ENCODE measurements around the gene WDR11. TPM values are rescaled to one million over a fixed set of nuclear protein-coding genes. Genes with fewer than 3 reads are reported as not detected.

Gene WDR11, protein sequence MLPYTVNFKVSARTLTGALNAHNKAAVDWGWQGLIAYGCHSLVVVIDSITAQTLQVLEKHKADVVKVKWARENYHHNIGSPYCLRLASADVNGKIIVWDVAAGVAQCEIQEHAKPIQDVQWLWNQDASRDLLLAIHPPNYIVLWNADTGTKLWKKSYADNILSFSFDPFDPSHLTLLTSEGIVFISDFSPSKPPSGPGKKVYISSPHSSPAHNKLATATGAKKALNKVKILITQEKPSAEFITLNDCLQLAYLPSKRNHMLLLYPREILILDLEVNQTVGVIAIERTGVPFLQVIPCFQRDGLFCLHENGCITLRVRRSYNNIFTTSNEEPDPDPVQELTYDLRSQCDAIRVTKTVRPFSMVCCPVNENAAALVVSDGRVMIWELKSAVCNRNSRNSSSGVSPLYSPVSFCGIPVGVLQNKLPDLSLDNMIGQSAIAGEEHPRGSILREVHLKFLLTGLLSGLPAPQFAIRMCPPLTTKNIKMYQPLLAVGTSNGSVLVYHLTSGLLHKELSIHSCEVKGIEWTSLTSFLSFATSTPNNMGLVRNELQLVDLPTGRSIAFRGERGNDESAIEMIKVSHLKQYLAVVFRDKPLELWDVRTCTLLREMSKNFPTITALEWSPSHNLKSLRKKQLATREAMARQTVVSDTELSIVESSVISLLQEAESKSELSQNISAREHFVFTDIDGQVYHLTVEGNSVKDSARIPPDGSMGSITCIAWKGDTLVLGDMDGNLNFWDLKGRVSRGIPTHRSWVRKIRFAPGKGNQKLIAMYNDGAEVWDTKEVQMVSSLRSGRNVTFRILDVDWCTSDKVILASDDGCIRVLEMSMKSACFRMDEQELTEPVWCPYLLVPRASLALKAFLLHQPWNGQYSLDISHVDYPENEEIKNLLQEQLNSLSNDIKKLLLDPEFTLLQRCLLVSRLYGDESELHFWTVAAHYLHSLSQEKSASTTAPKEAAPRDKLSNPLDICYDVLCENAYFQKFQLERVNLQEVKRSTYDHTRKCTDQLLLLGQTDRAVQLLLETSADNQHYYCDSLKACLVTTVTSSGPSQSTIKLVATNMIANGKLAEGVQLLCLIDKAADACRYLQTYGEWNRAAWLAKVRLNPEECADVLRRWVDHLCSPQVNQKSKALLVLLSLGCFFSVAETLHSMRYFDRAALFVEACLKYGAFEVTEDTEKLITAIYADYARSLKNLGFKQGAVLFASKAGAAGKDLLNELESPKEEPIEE
- total RNA-seq, result 27.7 and 29.4 TPM in 2 replicates
- 21.6 TPM for polyA plus RNA-seq (2012)

DNA sequence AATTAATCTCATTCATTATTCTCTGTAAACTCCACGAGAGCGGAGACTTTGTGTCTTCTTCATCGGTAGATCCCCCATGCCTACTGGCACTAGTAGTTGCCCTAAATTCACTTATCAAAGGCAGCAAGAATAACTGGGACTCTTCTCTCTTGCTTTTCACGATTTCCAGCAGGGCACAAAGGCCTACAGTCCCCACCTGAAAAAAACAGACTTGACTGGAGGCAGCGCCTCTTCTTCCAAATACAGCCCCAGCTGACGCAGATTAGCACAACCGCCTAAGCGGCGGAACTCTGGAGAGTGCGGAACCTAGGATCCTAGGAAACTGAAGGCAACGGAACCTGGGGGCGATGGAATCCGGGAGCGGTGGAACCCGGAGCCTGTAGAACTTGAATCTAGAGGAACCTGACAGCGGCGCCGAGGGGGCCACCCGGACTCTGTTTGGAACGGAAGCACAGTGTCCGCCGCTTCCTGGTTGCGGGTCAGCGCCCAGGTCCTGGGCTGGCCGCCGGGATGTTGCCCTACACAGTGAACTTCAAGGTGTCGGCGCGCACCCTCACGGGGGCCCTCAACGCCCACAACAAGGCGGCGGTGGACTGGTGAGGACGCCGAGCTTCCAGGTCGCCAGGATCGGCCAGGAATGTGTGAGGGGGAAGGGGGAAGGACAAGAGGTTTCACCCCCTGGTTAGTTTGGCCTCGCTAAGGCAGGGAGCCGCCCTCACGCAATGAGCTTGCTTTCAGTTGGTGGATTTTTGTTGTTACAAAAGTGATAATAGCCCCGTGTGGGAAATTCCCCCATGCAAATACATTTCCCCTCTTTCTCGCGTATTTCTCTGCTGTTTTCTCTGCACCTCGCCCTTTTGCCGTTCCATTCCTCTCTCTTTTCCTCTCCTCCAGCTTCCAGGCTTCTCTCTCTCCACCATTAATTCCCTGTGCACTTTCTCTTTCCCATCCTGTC is at the start of gene WDR11:
Gene WDR11 (plus strand): TSS at position 452 of the 955 bp plus-strand sequence. CDS start 59 bp downstream, at position 511.
- DNase-seq (ENCODE audit: low read depth), result peak; percentile 94

- no peak for DNase-seq (ENCODE audit: low read depth)
These were observed 48.2 kb upstream of the WDR11 start for GRCh38 chr10:120802935-120803334.

GRCh38 chr10:120803972-120804371 is 47.2 kb upstream of the WDR11 start:
- no peak for DNase-seq (ENCODE audit: low read depth)

DNA sequence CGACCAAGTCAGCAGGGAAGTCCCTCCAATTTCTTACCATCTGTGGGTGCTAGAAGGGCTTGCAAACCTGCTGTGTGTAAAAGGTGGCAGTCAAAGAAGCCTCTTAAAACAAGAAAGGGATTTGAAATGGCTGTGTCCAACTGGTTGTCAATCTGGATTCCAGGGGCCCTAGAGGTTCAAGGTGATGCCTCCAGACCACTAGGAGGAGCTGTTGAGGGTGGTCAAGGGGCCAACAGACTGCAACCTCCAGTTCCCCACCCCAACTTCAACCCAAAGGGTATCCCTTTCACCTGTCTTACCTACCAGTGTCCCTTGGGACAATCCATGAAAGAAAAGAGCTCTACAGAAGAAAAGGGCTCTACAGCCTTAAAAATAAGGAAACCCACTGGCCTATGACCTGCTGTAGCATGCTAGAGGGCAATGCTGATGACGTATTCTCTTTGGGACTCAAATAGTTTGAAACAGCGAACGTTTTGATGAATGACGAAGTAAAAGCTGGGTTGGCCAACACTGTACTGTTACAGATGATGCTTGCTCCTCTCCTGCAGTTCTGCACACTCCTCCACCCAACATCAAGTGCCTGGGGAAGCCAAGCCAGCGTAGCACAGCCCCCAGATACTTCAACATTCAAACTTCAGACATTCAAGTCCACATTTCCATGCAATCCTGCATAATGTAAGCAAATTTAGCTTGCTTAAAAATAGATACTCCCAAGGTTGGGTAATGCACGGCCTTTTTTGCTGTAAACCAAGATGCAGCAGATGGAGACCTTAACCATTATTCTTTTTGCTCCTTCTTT is 45.9 kb upstream of the WDR11 start:
- no peak for DNase-seq (ENCODE audit: low read depth)

DNA sequence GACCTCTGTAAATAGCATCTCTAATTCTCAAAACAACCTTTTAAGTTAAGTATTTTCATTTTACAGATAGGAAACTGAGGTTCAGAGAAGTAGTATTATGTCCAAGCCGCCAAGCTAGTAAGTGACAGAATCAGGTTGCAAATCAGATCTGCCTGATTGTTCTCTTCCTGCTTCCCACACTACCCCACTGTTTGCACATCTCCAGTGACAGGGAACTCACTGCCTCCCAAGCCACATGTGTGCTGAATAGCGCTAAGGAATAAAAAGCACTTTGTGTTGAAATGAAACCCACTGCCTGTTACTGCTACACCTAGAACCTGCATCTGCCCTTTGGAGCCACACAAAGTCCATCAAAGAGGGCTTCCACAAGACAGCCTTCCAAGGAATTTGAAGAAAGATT is 45.1 kb upstream of the WDR11 start:
- no peak for DNase-seq (ENCODE audit: low read depth)

DNA sequence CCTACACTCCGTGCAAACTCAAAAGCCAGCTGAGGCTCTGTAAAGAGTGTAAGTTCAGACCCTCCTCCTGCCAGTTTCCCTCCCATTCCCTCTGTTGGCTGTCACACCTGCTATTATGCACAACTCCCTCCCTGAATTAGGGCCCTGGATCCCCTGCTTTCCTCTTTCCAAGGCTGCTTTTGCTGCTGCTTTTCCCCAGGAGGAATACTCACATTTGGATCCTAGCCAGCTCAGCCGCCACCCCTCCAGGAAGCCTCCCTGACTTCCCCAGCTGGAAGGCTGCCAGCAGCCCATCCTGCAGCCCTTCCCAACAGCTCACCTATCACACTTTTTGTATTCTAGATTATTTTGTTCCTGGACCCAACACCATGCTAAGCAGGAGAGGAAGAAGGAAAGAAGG is 40.9 kb upstream of the WDR11 start:
- DNase-seq (ENCODE audit: low read depth), result no peak

DNA sequence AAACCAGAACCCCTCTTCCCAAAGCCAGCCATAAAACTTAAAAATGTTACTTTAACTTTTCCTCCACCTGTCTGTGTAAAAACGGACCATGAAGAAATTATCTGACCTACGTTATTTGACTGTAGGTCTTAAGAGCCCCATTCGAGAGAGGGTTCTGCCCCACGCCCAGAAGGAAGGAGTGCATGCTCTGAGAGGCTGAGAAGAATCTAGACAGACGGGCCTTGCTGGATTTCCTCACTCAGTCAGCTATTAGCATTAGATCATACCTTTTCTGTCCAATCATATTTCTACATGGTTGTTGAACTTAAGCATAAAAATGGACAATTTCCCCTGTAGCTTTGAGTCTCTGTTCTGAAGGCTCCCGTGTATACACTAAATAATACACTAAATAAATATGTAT is 38.1 kb upstream of the WDR11 start:
- DNase-seq (ENCODE audit: low read depth), result no peak

DNA sequence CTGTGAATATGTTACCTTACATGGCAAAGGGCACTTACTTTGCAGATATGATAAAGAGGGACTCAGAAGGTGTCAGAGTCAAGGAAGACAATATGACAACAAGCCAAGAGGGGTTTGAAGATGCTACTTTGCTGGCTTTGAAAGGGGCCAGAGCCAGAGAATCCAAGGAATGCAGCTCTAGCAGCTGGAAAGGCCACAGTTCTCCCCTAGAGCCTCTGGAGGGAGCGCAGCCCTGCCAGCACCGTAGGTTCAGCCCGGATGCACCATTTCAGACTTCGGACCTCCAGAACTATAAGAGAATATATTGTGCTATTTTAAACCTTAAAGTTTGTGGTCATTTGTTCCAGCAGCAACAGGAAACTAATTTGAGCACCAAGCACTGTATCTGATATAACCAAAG is 32.9 kb upstream of the WDR11 start:
- DNase-seq (ENCODE audit: low read depth), result no peak

GRCh38 chr10:120819366-120819765 is 31.8 kb upstream of the WDR11 start:
- no peak for DNase-seq (ENCODE audit: low read depth)

- no peak for DNase-seq (ENCODE audit: low read depth)
These were observed 27.9 kb upstream of the WDR11 start for GRCh38 chr10:120823266-120823665.

- peak; percentile 5 for DNase-seq (ENCODE audit: low read depth)
These were observed 26.3 kb upstream of the WDR11 start for GRCh38 chr10:120824881-120825309.

DNA sequence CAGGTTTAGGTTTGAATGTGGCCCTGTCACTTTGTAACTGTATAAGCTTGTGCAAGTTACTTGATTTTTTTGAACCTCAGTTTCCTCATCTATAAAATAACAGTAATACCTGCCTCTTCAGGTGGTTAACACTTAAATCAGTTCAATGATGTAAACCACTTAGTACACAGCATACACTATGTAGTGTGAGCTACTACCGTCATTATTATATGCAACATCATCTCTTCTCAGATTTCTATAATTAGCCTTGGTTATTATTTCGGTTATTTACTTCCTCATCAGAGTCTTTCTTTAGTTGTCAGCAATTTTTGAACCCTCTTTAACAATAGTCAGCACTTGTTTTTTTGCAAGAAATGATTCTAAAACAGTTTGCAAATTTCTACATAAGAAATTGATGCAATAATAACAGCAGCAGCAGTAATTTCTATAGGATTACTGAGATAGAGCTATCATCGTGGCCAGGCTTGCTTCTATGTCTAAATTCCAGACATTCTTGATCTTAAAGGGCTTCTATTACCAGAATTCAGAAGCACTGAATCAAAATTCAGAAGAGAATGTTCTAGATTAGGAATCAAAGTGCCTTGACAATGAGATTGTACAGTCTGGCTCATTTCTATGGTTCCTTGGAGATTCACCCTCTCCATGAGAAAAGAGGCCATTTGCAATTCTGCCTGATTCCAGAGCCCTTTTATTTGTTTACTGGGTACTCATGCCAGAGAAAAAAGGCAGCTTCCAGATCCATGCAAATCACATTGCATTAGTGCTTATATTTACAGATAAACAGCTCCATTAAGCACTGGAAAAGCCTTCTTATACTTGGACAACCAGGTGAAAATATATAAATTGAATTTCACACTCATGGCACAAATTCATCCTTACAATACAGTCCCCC is 25.0 kb upstream of the WDR11 start:
- DNase-seq (ENCODE audit: low read depth), result no peak

DNA sequence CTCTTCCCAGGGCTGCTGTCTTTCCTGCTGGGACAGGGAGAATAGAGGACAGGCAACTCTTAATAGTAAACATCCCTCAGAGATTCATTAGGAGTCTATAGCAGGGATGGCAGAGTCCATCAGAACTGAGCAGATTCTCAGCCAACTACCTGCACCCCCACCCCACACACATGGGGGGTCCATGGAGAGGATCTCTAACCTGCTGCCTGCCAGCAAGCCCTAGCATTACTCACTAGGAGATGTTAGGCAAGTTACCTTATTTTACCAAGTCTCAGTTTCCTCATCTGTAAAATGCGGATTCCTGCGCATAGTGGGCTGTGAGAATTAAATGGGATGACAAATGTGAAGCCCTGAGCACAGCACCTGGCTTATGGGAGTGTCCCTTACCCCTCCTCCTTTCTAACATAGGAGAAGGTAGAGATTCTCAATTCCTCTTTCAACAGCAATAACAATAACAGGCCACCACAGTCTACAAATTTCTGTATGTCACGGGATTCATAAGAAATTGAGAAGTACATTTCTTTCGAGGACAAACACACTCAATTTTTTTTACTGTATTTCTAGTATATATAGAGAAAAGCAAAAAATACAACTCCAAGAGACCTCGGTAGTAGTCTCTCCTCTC is 23.8 kb upstream of the WDR11 start:
- no peak for DNase-seq (ENCODE audit: low read depth)

- DNase-seq (ENCODE audit: low read depth), result no peak
These were observed 22.3 kb upstream of the WDR11 start for GRCh38 chr10:120828763-120829319.

DNA sequence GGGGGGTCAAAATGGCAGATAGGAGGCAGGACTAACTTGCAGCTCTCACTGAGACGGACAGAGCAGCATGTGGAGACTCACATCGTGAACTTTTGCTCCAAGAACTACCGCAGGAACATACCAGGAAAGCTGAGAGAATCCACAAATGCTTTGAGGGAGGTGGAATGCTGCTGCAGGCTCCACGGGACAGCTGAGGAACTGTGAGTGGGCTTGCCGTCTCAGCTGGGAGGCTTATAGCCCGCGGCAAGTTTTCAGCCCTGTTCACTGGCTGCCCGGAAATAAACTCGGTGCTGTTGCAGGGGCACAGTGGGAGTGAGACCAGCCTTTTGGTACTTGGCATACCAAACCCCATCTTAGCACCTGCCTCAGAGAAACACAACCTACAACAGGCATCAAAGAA is 19.1 kb upstream of the WDR11 start:
- DNase-seq (ENCODE audit: low read depth), result peak; percentile 33

DNA sequence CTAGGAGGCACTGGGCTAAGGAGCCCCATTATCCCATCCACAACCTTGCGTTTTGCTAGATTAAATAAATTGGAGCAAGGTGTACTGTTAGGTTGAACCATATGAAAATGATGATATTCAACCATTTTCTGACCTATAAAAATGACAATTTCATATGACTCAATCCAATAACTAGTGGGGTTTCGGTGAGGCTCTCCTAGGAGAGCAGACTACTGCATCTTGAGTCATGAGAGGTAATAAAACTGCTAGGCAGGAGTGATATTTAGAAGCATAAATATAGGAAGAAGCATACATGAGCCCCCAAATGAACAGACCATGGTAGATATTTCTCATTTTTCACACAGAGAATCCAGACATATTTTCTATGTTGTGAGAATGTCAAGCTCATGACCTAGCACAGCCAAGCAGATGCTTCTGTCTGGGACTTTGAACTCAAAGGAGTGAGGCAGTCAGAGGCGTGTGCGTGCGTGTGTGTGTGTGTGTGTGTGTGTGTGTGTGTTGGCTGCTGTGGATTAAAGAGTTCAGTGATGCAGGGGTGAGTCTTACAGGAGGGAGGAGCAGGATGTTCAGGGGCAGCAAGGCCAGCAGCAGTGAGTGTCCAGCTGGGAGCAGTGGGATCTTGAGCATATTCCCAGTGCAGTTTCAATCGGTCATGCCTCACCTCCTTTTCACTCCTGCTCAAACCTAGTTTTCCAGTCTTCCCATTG is 17.8 kb upstream of the WDR11 start:
- no peak for DNase-seq (ENCODE audit: low read depth)

DNA sequence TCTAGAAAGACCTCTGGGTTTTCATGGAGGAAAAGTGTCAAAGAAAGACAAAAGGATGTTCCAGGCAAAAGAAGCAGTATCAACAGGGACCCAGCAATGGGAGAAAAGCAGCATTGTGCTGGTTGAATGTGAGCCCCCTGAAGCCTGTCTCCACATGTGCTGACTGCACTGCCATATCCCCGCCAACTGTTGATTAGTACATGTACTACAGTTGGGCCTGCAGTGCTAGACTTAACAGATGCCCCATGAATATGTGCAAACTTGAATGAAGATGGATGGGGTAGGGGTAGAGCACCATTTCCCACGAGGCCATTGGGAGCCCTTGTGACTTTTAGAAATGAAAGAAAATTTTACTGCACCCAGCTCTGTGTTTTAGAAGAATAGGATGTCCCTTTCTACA is 15.6 kb upstream of the WDR11 start:
- DNase-seq (ENCODE audit: low read depth), result no peak

Measured in myocyte (in vitro differentiated cells).